ENCODE data around the gene PMPCB.
"Not testable (repeated sequence)": the region's sequence is repeated elsewhere in the genome, so short reads cannot be mapped to it uniquely, and the experiment has no call there.

Gene PMPCB, protein sequence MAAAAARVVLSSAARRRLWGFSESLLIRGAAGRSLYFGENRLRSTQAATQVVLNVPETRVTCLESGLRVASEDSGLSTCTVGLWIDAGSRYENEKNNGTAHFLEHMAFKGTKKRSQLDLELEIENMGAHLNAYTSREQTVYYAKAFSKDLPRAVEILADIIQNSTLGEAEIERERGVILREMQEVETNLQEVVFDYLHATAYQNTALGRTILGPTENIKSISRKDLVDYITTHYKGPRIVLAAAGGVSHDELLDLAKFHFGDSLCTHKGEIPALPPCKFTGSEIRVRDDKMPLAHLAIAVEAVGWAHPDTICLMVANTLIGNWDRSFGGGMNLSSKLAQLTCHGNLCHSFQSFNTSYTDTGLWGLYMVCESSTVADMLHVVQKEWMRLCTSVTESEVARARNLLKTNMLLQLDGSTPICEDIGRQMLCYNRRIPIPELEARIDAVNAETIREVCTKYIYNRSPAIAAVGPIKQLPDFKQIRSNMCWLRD

DNA sequence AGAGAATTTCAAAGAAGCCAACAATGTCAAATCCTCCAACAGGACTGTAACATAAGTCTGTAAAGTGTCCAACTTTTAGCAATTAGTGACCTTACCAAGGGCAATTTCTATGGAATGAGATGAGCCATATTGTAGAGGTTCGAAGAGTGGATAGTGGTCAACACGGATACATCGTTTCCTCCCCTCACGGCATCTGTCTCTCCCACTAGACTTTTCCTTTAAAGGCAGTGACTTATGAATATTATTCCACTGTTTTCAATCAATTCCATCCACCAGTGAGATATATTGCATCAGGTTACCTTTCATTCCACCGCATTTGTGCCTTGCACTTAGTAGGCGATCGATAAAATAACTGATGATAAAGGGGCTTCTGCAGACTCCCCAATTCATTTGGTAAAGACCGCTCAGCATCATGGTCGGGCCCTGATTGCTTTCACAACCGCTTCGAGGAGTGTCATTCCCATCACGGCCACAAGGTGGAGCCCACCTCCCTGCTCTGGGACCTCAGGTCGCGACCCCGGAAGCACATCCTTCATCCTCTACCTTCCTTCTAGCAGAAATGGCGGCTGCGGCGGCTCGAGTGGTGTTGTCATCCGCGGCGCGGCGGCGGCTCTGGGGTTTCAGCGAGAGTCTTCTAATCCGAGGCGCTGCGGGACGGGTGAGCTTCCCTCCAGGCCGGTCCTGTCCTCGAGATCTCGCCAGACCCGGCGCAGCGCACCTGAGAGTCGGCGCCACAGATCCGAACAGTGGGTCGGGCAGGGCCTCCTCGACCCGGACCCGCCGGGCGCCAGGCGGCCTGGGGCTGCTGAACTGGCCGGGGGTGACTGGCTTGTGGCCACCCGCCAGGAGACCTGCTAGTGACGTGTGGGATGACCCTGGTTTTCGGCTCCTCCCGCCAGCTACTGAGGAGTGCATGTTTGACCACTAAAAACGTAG is at the start of gene PMPCB:
PMPCB (plus strand) TSS at position 535 of the 936 bp plus-strand sequence; CDS start at position 560, 25 bp downstream.
- DNase-seq, result peak; percentile 88

- DNase-seq, result not testable (repeated sequence)
Measured at GRCh38 chr7:103253699-103254506, 43.3 kb upstream of the PMPCB start.

DNA sequence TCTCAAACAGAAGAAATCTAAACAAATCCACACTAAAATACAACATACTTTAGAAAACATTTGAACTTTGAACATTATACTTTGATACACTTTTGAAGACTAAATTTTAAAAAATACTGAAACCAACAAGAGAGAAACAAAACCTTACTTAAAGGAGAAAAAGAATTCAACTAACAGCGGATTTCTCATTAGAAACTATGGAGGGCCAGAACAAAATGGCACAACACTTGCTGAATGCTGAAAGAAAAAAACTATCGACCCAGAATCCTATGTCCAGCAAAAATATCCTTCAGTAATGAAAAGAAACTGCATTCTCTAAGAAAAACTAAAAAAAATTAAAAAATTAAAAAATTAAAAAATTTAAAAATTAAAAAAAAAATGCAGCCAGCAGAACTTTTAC is 33.2 kb upstream of the PMPCB start:
- not testable (repeated sequence) for DNase-seq

- not testable (repeated sequence) for DNase-seq
Measured at GRCh38 chr7:103266229-103266628, 31.0 kb upstream of the PMPCB start.

- DNase-seq, result not testable (repeated sequence)
Measured at GRCh38 chr7:103273374-103273773, 23.9 kb upstream of the PMPCB start.

DNA sequence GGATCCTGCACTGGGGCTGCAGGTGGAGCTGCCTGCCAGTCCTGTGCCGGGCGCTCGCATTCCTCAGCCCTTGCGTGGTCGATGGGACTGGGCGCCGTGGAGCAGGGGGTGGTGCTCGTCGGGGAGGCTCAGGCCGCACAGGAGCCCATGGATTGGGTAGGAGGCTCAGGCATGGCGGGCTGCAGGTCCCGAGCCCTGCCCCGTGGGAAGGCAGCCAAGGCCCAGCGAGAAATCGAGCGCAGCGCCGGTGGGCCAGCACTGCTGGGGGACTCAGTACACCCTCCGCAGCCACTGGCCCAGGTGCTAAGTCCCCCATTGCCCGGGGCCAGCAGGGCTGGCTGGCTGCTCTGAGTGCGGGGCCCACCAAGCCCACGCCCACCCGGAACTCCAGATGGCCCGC is 22.4 kb upstream of the PMPCB start:
- not testable (repeated sequence) for DNase-seq

GRCh38 chr7:103278195-103278594 is 19.0 kb upstream of the PMPCB start:
- not testable (repeated sequence) for DNase-seq

DNA sequence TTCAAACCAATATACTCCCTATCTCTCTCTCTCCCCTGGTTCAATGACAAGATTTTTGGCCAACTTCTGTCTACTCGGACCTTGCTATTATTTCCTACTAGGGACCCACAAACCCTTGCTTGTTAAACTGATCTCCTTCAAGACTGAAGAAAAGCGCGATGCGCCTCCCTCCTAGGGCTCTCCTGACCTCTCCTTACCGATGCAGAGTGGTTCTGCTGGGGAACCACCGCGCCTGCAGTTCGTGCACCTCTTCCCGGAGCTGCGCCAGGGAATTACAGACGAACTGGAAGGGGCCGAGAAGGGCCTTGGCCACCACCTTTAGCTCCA is 17.6 kb upstream of the PMPCB start:
- DNase-seq, result peak; percentile 37

GRCh38 chr7:103279963-103280802 is 17.1 kb upstream of the PMPCB start:
- peak; percentile 73 for DNase-seq

DNA sequence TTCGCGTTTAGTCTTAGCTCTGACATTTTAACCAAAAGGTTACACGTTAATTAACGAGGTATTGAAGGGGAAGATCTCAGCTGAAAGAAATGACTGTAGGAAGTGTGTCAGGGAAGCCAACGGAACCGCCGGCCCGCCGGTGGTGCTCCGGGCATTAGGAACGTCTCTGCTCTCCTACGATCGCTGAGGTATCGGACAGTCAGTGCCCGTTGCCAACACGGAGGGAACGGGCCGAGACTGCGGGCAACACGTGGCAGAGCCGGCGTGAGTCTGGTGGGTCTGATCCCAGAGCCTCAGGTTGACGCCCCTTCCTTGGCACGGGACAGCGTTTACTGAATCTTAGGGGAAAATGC is 16.5 kb upstream of the PMPCB start:
- not testable (repeated sequence) for DNase-seq

DNA sequence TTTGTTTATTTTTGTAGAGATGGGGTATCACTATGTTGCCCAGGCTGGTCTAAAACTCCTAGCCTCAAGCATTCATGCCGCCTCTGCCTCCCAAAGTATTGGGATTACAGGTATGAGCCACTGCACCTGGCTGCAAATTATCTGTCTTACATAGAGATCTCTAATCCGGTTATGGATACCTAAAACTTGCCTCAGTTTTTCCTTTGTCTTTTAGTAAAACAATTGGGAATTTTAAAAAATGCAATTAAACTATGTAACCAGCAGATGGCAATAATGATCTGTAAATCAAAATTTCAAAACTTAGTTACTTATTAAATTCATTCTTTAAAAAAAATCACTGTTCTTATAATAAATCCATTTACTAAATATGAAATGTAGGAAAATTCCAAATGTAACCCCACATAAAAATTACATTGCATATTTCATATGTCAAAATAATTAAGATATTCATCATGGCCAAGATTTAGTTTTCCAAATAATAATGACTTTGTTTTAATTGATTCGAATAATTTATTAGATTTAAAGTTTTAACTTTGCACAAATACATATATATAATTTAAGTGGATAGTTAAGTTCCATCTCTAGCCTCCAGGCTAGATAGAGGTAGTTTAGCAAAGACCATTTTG is 14.3 kb upstream of the PMPCB start:
- DNase-seq, result not testable (repeated sequence)

DNA sequence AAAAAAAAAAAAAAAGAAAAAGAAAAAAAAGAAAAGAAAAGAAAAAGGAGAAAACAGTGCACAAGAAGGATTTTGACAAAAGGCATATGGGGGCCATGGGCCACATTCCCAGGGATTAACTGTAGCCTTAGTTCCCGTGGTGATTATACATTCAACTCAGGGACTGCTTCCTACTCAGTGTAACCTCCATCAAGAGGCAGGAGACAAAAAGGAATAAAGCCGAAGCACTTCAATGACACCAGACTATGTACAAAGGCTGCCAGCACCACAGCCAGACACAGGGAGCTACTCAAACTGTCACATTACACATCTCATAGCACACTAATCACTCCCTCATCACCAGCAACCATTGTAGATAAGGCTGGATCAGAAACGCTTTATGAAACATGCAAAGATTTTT is 5.1 kb upstream of the PMPCB start:
- DNase-seq, result no peak

- DNase-seq, result no peak
Measured at GRCh38 chr7:103293526-103293925, 3.7 kb upstream of the PMPCB start.

DNA sequence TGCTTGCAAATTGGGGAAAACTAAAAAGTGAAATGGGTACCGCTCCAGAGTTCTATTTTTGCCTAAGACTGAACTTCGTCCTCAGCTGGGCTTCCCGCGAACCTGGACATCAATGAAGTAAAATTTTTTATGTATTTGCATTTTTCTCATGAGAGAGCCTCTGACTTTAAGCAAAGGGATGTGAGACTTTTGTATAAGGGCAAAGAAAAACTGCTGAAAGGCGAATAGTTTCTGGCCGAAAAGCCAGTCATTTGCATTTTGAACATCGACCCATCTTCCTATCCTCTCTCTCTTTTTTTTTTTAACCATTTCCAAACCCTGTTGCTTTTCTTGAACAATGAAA is 573 bp downstream of the PMPCB start:
- DNase-seq, result no peak

GRCh38 chr7:103299660-103300059 is 2.4 kb downstream of the PMPCB start:
- DNase-seq, result no peak

DNA sequence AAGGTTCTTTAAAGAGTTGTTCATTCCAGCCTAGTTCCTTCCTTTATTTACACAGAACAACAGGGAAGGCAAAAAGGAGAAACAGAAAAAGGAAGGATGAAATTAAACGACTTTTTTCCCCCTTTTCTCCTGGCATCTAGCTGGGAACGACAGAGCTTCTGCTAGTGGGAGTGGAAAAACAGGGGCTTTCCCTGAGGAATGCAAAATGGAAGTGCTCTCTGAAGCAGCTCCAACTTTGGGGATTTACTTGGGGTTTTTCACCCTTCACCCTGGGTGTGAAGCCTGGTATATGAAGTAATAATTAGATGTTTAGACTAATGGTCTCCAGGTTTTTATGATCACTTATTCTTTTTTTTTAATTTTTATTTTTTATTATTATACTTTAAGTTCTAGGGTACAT is 4.2 kb downstream of the PMPCB start:
- DNase-seq, result no peak

GRCh38 chr7:103307503-103308231 is 10.4 kb downstream of the PMPCB start:
- DNase-seq, result no peak

DNA sequence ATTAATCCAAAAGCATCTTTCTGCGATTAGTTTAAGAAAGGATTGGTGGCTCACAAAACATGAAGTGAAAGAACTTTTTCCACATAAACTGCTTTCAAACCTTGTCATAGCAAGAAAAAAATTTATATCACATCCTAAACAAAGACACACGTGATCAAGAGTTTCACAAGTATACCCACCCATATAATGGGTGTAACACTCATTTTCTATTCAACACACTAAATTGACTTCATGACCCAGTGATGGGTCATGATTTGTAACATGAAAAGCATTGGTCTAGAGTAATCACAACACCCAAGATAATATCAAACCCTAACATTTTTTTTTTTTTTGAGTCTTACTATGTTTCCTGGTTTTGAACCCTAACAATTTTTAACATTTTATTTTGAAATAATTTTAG is 17.6 kb downstream of the PMPCB start:
- DNase-seq, result no peak

GRCh38 chr7:103316380-103316941 is 19.2 kb downstream of the PMPCB start:
- no peak for DNase-seq

DNA sequence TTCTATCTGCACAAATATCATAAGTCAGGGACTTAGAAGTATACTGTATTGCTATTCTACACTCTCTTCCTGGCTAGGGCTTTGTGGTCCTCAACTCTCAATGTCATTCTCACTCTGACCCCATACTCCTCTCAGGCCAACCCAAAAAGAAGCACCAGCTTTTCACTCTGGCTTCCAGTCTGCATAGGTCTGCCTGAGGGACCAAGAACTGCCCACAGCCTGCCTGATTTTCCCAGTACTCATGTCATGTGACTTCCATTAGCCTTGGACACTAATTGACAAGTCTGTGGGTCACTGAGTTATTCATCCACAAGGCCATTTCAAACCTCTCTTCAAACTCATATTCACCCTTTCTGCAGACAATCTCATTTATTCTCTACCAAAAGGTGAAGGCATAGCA is 19.8 kb downstream of the PMPCB start:
- DNase-seq, result no peak

- DNase-seq, result no peak
Measured at GRCh38 chr7:103325744-103326143, 28.5 kb downstream of the PMPCB start.
